CD4-positive, alpha-beta T cell (primary cell): ENCODE data around the gene UBE2E3. TPM values are rescaled to one million over a fixed set of nuclear protein-coding genes. Genes with fewer than 3 reads are reported as not detected.

ENCODE experiments used
- ATAC-seq: fragments of 200-7000 bp; cut with Tn5 transposase; one replicate; pipeline ENCODE4 v1.10.0; 2022; ENCODE audit warnings: mild to moderate bottlenecking; ENCODE audit not compliant: poor library complexity
- CTCF ChIA-PET: fragments of 350-600 bp; sonication (Branson Sonifier 250); formaldehyde crosslinking; loops from one replicate; lab custom pipeline; 2021; ENCODE audit warnings: antibody characterized with exemption, inconsistent platforms; lab: Charles Lee
- POLR2A ChIA-PET: fragments of 350-600 bp; sonication (Branson Sonifier 250); formaldehyde crosslinking; loops from one replicate; lab custom pipeline; 2021; ENCODE audit warnings: antibody characterized with exemption, inconsistent platforms; lab: Charles Lee
- DNase-seq, 14 experiments: peaks; one replicate each; pipeline ENCODE4 v3.0.0-alpha.2; 2013 to 2020; ENCODE audit warnings: mixed read lengths in 2 of 14
- H3K27ac ChIP-seq, 2 donors: one replicate each; pipeline versions ENCODE4 v1.5.1 to v1.7.0; 2013; ENCODE audit warnings: low read length in 2 of 2, low read depth in 1 of 2, mild to moderate bottlenecking in 1 of 2
- H3K27me3 ChIP-seq, 2 experiments: 1 replicate in 1 of 2; 2 replicates in 1 of 2; pipeline versions ENCODE4 v1.6.1 to v1.7.0; 2013; ENCODE audit warnings: low read length in 2 of 2, control low read depth in 1 of 2, mild to moderate bottlenecking in 1 of 2, moderate library complexity in 1 of 2; ENCODE audit not compliant: insufficient read depth in 2 of 2, control insufficient read depth in 1 of 2
- H3K36me3 ChIP-seq: one replicate; pipeline ENCODE4 v1.6.1; 2013; ENCODE audit warnings: low read length, control low read depth; ENCODE audit not compliant: insufficient read depth
- H3K4me1 ChIP-seq: one replicate; pipeline ENCODE4 v1.6.1; 2013; ENCODE audit warnings: low read length, control low read depth; ENCODE audit not compliant: insufficient read depth
- H3K4me3 ChIP-seq: one replicate; pipeline ENCODE4 v1.5.1; 2013; ENCODE audit warnings: mild to moderate bottlenecking, low read length, moderate library complexity
- H3K9me3 ChIP-seq, 2 experiments: 1 replicate in 1 of 2; 2 replicates in 1 of 2; pipeline versions ENCODE4 v1.6.1 to v1.7.0; 2013; ENCODE audit warnings: low read length in 2 of 2, mild to moderate bottlenecking in 2 of 2, control low read depth in 1 of 2, moderate library complexity in 1 of 2; ENCODE audit not compliant: control insufficient read depth in 1 of 2, insufficient read depth in 1 of 2
- H3K27ac Mint-ChIP-seq: one replicate; pipeline ENCODE4 v1.8.0; 2020; ENCODE audit warnings: mixed read lengths
- H3K27me3 Mint-ChIP-seq: one replicate; pipeline ENCODE4 v1.8.0; 2021; ENCODE audit warnings: mixed read lengths
- H3K36me3 Mint-ChIP-seq: one replicate; pipeline ENCODE4 v1.8.0; 2021; ENCODE audit warnings: low read depth, mixed read lengths
- H3K4me1 Mint-ChIP-seq: one replicate; pipeline ENCODE4 v1.8.0; 2021; ENCODE audit warnings: low read depth, mixed read lengths
- H3K4me3 Mint-ChIP-seq: one replicate; pipeline ENCODE4 v1.8.0; 2020; ENCODE audit warnings: mild to moderate bottlenecking, mixed read lengths
- H3K9me3 Mint-ChIP-seq: one replicate; pipeline ENCODE4 v1.8.0; 2020; ENCODE audit warnings: mixed read lengths
- intact Hi-C, 2 experiments: fragments of 100-400 bp; cut with DNase I in 1 of 2; cut with micrococcal nuclease in 1 of 2; formaldehyde crosslinking; loops; one replicate each; pipeline versions ENCODE4 v1.15.1 to v1.9.0; 2023 to 2025; cut with DNase I, micrococcal nuclease
- total RNA-seq, 174 experiments: library from RNA in 2 of 174; stranded (reverse) in 2 of 174; gene quantifications; one replicate each; pipeline ENCODE4 v1.2.3 and lab custom pipeline; 2021 to 2026
- TF ChIP-seq, protein P1 (sequence below): fragments of 200-600 bp; IDR thresholded peaks from one replicate; pipeline ENCODE4 v1.8.0; 2022; ENCODE audit warnings: antibody characterized with exemption, mild to moderate bottlenecking

UBE2E3 gene
- total RNA-seq, 2 experiments from 2014 or later = 20.5 TPM

DNA sequence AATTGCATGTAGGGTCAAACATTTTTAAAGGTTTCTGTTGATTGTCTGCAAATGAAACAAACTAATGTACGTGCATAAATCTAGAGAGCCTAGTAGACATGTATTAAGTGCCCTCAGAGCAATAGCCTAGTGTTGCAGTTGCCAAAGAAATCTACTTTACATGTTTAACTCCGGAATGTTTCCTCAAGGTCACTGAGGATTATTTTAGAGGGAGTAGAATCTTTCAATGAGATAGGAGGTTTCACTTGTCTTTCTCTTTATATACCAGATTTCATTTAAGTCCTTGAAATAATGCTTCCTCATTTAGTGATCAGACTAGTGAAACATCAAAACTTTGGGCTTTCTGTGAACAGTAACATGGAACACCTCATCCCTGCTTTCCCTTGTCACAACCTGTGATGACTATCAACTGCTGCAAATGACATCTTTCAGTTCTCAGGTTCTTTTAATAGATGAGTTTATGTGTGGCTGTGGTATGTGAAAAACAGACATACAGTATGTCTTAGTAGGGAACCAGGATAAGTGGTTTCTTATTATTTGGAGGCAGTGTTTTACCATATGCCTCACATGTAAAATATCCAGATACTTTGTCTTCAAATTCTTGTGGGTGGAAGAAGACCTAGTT is 5.5 kb downstream of the UBE2E3 start:
- Mint-ChIP-seq H3K27ac (no peak overlapping the region), H3K27me3 (no peaks in the 10 kb centered on the region), H3K36me3 (peaks cover 53% of the 10 kb centered on the region), H3K4me3 (no peak overlapping the region), H3K9me3 (no peaks in the 10 kb centered on the region), H3K4me1 (peaks cover 58% of the 10 kb centered on the region)
- intact Hi-C loops = loop anchor here (10.0 kb wide), 2 partner anchors 69 to 1729 kb away; partner anchors contain the start of gene DNAJC10 (in 1 of the 2)
- Histone ChIP-seq H3K36me3 (no peaks in the 10 kb centered on the region), H3K27ac (no peak overlapping the region), H3K4me1 (peaks cover 9% of the 10 kb centered on the region), H3K4me3 (no peak overlapping the region), H3K9me3 (no peaks in the 10 kb centered on the region), H3K27me3 (no peaks in the 10 kb centered on the region)
- ATAC-seq (no peak), DNase-seq (no peak)
- CTCF ChIA-PET = no interaction called here
- TF ChIP-seq, protein P1, sequence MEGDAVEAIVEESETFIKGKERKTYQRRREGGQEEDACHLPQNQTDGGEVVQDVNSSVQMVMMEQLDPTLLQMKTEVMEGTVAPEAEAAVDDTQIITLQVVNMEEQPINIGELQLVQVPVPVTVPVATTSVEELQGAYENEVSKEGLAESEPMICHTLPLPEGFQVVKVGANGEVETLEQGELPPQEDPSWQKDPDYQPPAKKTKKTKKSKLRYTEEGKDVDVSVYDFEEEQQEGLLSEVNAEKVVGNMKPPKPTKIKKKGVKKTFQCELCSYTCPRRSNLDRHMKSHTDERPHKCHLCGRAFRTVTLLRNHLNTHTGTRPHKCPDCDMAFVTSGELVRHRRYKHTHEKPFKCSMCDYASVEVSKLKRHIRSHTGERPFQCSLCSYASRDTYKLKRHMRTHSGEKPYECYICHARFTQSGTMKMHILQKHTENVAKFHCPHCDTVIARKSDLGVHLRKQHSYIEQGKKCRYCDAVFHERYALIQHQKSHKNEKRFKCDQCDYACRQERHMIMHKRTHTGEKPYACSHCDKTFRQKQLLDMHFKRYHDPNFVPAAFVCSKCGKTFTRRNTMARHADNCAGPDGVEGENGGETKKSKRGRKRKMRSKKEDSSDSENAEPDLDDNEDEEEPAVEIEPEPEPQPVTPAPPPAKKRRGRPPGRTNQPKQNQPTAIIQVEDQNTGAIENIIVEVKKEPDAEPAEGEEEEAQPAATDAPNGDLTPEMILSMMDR = no peak
- POLR2A ChIA-PET = no interaction called here

DNA sequence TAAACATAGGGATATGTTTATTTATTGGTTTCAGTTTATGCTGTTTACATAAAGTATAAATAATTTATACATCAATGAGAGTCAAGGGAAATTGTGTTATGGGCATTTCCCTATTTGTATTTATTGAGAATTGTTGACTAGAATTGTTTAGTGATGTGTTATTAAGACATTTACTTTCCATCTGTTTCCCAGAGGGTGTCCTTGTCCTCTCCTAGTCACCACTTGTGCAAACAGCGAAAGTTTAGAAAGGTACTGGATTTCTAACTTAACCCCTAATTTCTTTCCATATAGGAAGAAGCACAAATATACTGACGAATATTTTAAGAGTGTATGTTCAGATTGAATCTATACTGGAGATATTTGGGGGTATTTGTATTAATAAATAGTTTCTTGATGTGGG is 6.7 kb downstream of the UBE2E3 start:
- H3K9me3 ChIP-seq = no peaks in the 10 kb centered on the region
- no peak for ATAC-seq
- peaks cover 49% of the 10 kb centered on the region for H3K36me3 Mint-ChIP-seq
- no peak for DNase-seq
- no peaks in the 10 kb centered on the region for H3K9me3 Mint-ChIP-seq
- no peak overlapping the region for H3K4me3 Mint-ChIP-seq
- H3K4me1 Mint-ChIP-seq = peaks cover 56% of the 10 kb centered on the region
- no peak overlapping the region for H3K27ac ChIP-seq
- ChIA-PET CTCF (no interaction called here), POLR2A (no interaction called here)
- peaks cover 5% of the 10 kb centered on the region for H3K36me3 ChIP-seq
- H3K27ac Mint-ChIP-seq = no peak overlapping the region
- intact Hi-C loops = loop anchor here (10.0 kb wide), 2 partner anchors 68 to 1728 kb away; partner anchors contain the start of gene DNAJC10 (in 1 of the 2)
- H3K4me1 ChIP-seq = no peaks in the 10 kb centered on the region
- TF ChIP-seq, protein P1 = no peak
- H3K27me3 ChIP-seq = no peaks in the 10 kb centered on the region
- H3K27me3 Mint-ChIP-seq = no peaks in the 10 kb centered on the region
- H3K4me3 ChIP-seq = no peak overlapping the region

DNA sequence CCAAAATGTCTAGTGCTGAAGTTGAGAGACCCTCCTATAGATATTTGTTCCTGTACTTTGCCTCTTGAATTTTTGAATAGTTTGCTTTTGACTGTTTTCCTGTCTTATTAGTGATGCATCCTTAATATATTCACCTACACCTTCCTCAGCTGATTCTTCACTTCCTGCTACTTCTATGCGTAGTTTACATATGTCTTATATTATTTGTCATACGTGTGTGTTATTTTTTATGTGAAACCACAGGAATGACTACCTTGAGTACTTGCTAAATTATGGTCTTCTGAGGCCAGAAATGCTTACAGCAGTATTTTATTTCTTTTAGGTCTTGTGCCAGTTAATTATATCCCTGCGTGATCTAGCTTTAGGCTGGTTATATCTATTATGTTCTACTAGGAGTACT is 9.9 kb downstream of the UBE2E3 start:
- no peaks in the 10 kb centered on the region for H3K27me3 ChIP-seq
- TF ChIP-seq, protein P1 = no peak
- ChIA-PET POLR2A (interaction anchor here (2.8 kb wide), 1 partner anchor 10 kb away, joined by 11 read pairs; the partner anchor contains the start of gene UBE2E3), CTCF (no interaction called here)
- peaks cover 5% of the 10 kb centered on the region for H3K36me3 ChIP-seq
- intact Hi-C loops = no loop called here
- H3K9me3 ChIP-seq = no peaks in the 10 kb centered on the region
- DNase-seq (peak in 1 of 14 experiments; percentile 11), ATAC-seq (no peak)
- no peaks in the 10 kb centered on the region for H3K9me3 Mint-ChIP-seq
- H3K27ac Mint-ChIP-seq = no peak overlapping the region
- H3K4me1 ChIP-seq = no peaks in the 10 kb centered on the region
- H3K27ac ChIP-seq = no peak overlapping the region
- no peak overlapping the region for H3K4me3 Mint-ChIP-seq
- no peak overlapping the region for H3K4me3 ChIP-seq
- no peaks in the 10 kb centered on the region for H3K27me3 Mint-ChIP-seq
- peaks cover 44% of the 10 kb centered on the region for H3K36me3 Mint-ChIP-seq
- H3K4me1 Mint-ChIP-seq = peaks cover 32% of the 10 kb centered on the region
